Fibroblast of lung (primary cell): ENCODE measurements around the gene RDH5. TPM values are rescaled to one million over a fixed set of nuclear protein-coding genes. Genes with fewer than 3 reads are reported as not detected.
"Not testable (repeated sequence)": the region's sequence is repeated elsewhere in the genome, so short reads cannot be mapped to it uniquely, and the experiment has no call there.

ENCODE experiments used
- DNase-seq, 2 donors: peaks; one replicate each; pipeline versions ENCODE4 v3.0.0 to v3.0.0-alpha.2; 2010; ENCODE audit warnings: low read depth in 2 of 2
- H2AFZ ChIP-seq: 2 replicates; pipeline ENCODE4 v1.5.1; 2012; ENCODE audit warnings: low read length, control low read depth, inconsistent platforms
- H3K27ac ChIP-seq: 2 replicates; pipeline ENCODE4 v1.5.1; 2011; ENCODE audit warnings: low read length, control low read depth; ENCODE audit not compliant: insufficient read depth
- H3K27me3 ChIP-seq: 2 replicates; pipeline ENCODE4 v1.5.1; 2011; ENCODE audit warnings: mild to moderate bottlenecking, low read length; ENCODE audit not compliant: control insufficient read depth, insufficient read depth
- H3K36me3 ChIP-seq: 2 replicates; pipeline ENCODE4 v1.5.1; 2011; ENCODE audit warnings: low read length; ENCODE audit not compliant: control insufficient read depth, insufficient read depth
- H3K4me1 ChIP-seq: 2 replicates; pipeline ENCODE4 v1.5.1; 2011; ENCODE audit warnings: low read length; ENCODE audit not compliant: control insufficient read depth, insufficient read depth; ENCODE audit errors: extremely low read depth
- H3K4me2 ChIP-seq: 2 replicates; pipeline ENCODE4 v1.5.1; 2011; ENCODE audit warnings: low read length, control low read depth; ENCODE audit not compliant: insufficient read depth; ENCODE audit errors: extremely low read depth
- H3K4me3 ChIP-seq, 4 experiments: fragments of 200-600 bp in 1 of 4; sonication (generic) in 1 of 4; replicated peaks in 1 of 4; 2 replicates each; pipeline ENCODE4 v1.5.1; 2011 to 2016; ENCODE audit warnings: low read length in 4 of 4, low read depth in 3 of 4, mild to moderate bottlenecking in 3 of 4, control low read depth in 2 of 4, inconsistent platforms in 1 of 4, mixed read lengths in 1 of 4; ENCODE audit not compliant: insufficient read depth in 1 of 4; ENCODE audit errors: control extremely low read depth in 1 of 4
- H3K79me2 ChIP-seq: 2 replicates; pipeline ENCODE4 v1.5.1; 2012; ENCODE audit warnings: mild to moderate bottlenecking, low read length, inconsistent platforms; ENCODE audit not compliant: control insufficient read depth, insufficient read depth
- H3K9ac ChIP-seq: 2 replicates; pipeline ENCODE4 v1.5.1; 2011; ENCODE audit warnings: mild to moderate bottlenecking, low read length, control low read depth; ENCODE audit not compliant: insufficient read depth
- H3K9me3 ChIP-seq: 2 replicates; pipeline ENCODE4 v1.5.1; 2012; ENCODE audit warnings: low read depth, low read length; ENCODE audit not compliant: control insufficient read depth, insufficient read depth
- H4K20me1 ChIP-seq: 2 replicates; pipeline ENCODE4 v1.5.1; 2011; ENCODE audit warnings: low read length; ENCODE audit not compliant: control insufficient read depth, insufficient read depth; ENCODE audit errors: extremely low read depth
- EZH2 ChIP-seq: IDR thresholded peaks from 2 replicates; pipeline ENCODE4 v1.5.1; 2012; ENCODE audit warnings: low read length, control low read depth, mild to moderate bottlenecking; ENCODE audit errors: missing control alignments
- polyA plus RNA-seq, 2 donors: library from polyadenylated mRNA; depleted of rRNA in 1 of 2; stranded (reverse) in 1 of 2; unstranded in 1 of 2; fragments of >200 nt; gene quantifications; 2 replicates each; pipeline ENCODE4 v1.2.1, GENCODE V29; 2011 to 2012; ENCODE audit warnings: missing spikeins in 1 of 2
- total RNA-seq: library from RNA; depleted of rRNA; stranded (reverse); fragments of >200 nt; gene quantifications from 2 replicates; pipeline ENCODE4 v1.2.1, GENCODE V29; 2014
- TF ChIP-seq, protein P1 (sequence below), 2 donors: IDR thresholded peaks in 1 of 2; conservative IDR thresholded peaks in 1 of 2; 1 replicate in 1 of 2; 2 replicates in 1 of 2; pipeline ENCODE4 v1.5.1; 2011 to 2012; ENCODE audit warnings: low read length in 2 of 2, control low read depth in 1 of 2, inconsistent platforms in 1 of 2, low read depth in 1 of 2, mild to moderate bottlenecking in 1 of 2

The RDH5 gene
- total and polyA plus RNA-seq, 2 donors (not counting 1 experiment from before 2014, with no cell fraction given): 16.7 to 49.2 TPM

DNA sequence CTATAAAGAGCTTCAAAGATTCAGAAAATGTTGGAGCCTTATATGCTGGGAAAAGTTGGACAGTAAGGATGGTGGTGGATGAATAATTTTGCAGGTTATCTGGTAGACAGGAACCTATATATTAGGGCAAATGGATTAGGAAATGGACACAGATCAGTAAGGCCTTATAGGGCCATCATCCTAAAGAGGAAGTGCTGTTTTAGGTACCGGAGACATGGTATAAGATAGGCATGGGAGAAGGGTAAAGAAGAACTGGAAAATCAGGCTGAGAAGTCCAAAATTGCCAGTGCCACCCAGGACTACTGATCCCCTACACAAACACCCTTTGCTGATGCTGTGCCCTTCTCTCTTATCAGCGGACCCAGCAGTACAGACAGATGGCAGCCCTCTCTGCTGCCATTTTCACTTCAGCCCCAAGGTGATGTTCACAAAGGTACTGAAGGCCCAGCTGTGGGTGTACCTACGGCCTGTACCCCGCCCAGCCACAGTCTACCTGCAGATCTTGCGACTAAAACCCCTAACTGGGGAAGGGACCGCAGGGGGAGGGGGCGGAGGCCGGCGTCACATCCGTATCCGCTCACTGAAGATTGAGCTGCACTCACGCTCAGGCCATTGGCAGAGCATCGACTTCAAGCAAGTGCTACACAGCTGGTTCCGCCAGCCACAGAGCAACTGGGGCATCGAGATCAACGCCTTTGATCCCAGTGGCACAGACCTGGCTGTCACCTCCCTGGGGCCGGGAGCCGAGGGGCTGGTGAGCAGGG, 28.2 kb downstream of the RDH5 start:
- no peaks in the 10 kb centered on the region for H4K20me1 ChIP-seq
- H2AFZ ChIP-seq: no peak overlapping the region
- no peaks in the 10 kb centered on the region for H3K79me2 ChIP-seq
- no peaks in the 10 kb centered on the region for H3K27me3 ChIP-seq
- TF ChIP-seq EZH2: no peak
- TF ChIP-seq, protein P1, sequence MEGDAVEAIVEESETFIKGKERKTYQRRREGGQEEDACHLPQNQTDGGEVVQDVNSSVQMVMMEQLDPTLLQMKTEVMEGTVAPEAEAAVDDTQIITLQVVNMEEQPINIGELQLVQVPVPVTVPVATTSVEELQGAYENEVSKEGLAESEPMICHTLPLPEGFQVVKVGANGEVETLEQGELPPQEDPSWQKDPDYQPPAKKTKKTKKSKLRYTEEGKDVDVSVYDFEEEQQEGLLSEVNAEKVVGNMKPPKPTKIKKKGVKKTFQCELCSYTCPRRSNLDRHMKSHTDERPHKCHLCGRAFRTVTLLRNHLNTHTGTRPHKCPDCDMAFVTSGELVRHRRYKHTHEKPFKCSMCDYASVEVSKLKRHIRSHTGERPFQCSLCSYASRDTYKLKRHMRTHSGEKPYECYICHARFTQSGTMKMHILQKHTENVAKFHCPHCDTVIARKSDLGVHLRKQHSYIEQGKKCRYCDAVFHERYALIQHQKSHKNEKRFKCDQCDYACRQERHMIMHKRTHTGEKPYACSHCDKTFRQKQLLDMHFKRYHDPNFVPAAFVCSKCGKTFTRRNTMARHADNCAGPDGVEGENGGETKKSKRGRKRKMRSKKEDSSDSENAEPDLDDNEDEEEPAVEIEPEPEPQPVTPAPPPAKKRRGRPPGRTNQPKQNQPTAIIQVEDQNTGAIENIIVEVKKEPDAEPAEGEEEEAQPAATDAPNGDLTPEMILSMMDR (conservative IDR thresholded peaks at IDR 0.05 in 1 of 2, IDR thresholded peaks at IDR 0.05 in 1 of 2; ENCODE audit: low read depth in 1 of 2, low read length in 2 of 2): no peak
- no peak overlapping the region for H3K27ac ChIP-seq
- H3K9ac ChIP-seq: no peak overlapping the region
- H3K36me3 ChIP-seq: peaks cover 8% of the 10 kb centered on the region
- no peak overlapping the region for H3K4me2 ChIP-seq
- no peaks in the 10 kb centered on the region for H3K9me3 ChIP-seq
- DNase-seq: no peak
- H3K4me1 ChIP-seq: peaks cover 16% of the 10 kb centered on the region
- no peak overlapping the region for H3K4me3 ChIP-seq

DNA sequence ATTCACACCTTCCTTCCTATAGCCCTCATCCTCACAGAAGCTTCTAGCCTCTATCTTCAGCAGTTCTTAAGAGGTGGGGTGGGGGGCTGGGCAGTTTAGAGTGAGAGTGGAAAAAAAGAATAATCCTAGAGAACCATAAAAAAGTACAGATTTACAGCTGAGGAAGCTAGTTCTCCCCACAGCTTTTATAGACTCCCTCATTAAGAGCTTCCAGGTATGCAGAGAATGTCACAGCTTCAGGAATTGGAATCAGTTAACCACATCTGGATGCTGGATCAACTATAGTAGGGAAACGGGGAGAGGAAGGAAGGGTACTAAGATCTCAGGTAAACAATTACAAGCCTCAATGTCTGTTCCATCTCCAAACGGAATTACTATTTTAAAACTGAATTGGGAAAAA, 35.1 kb downstream of the RDH5 start:
- TF ChIP-seq, protein P1 (conservative IDR thresholded peaks at IDR 0.05 in 1 of 2, IDR thresholded peaks at IDR 0.05 in 1 of 2; ENCODE audit: low read depth in 1 of 2, low read length in 2 of 2): no peak
- TF ChIP-seq EZH2: no peak
- no peak for DNase-seq
- H3K36me3 ChIP-seq: peaks cover 14% of the 10 kb centered on the region
- no peak overlapping the region for H3K9ac ChIP-seq
- no peaks in the 10 kb centered on the region for H3K9me3 ChIP-seq
- no peak overlapping the region for H3K4me2 ChIP-seq
- no peak overlapping the region for H3K27ac ChIP-seq
- no peaks in the 10 kb centered on the region for H3K4me1 ChIP-seq
- H3K4me3 ChIP-seq: no peak overlapping the region
- no peaks in the 10 kb centered on the region for H4K20me1 ChIP-seq
- H3K79me2 ChIP-seq: no peaks in the 10 kb centered on the region
- no peak overlapping the region for H2AFZ ChIP-seq
- H3K27me3 ChIP-seq: no peaks in the 10 kb centered on the region

DNA sequence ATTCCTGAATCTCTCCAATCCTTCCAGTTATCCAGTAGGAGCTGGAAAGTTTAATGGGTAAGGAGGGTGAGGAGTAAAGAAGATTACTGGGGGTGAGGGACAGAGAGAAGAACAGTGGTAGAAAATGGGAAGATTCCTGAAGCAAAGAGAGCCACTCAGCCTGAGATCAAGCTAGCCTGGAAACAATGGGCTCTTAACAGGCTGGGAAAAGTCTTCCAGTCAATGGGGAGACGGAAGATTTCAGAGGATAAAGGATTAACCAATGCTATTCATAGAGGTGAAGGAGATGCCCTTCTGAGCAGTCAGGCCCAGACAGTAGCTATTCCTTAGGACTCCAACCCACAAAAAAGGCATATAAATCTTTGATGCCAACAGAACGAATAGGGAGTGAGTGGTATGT, 37.5 kb downstream of the RDH5 start:
- no peak overlapping the region for H2AFZ ChIP-seq
- no peak overlapping the region for H3K4me2 ChIP-seq
- TF ChIP-seq EZH2: no peak
- TF ChIP-seq, protein P1 (conservative IDR thresholded peaks at IDR 0.05 in 1 of 2, IDR thresholded peaks at IDR 0.05 in 1 of 2; ENCODE audit: low read depth in 1 of 2, low read length in 2 of 2): no peak
- no peak for DNase-seq
- H3K9me3 ChIP-seq: no peaks in the 10 kb centered on the region
- H3K9ac ChIP-seq: no peak overlapping the region
- H3K79me2 ChIP-seq: no peaks in the 10 kb centered on the region
- no peaks in the 10 kb centered on the region for H3K27me3 ChIP-seq
- H3K27ac ChIP-seq: no peak overlapping the region
- peaks cover 9% of the 10 kb centered on the region for H3K36me3 ChIP-seq
- no peaks in the 10 kb centered on the region for H4K20me1 ChIP-seq
- no peaks in the 10 kb centered on the region for H3K4me1 ChIP-seq
- no peak overlapping the region for H3K4me3 ChIP-seq

DNA sequence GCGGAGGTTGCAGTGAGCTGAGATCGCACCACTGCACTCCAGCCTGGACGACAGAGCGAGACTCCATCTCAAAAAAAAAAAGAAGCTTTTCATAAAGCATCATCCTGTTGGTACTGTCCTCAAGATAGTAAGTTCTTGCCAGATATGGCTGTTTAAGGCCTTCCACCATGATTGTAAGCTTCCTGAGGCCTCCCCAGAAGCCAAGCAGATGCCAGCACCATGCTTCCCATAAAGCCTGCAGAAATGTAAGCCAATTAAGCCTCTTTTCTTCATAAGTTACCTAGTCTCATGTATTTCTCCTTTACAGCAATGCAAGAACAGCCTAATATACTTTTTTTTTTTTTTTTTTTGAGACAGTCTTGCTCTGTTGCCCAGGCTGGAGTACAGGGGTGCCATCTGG, 38.4 kb downstream of the RDH5 start:
- H3K9me3 ChIP-seq, H3K4me3 ChIP-seq, DNase-seq, H3K4me1 ChIP-seq, H4K20me1 ChIP-seq, H3K27me3 ChIP-seq, H3K27ac ChIP-seq, H3K4me2 ChIP-seq, H2AFZ ChIP-seq, H3K9ac ChIP-seq, H3K36me3 ChIP-seq, H3K79me2 ChIP-seq: not testable (repeated sequence)
